SH-SY5Y (cell line): ENCODE data around the gene KIAA1217.

Source experiments
- GATA2 ChIP-seq: IDR thresholded peaks from 2 replicates; pipeline ENCODE4 v1.6.1; 2011; ENCODE audit warnings: mild to moderate bottlenecking, low read depth, low read length
- GATA3 ChIP-seq: IDR thresholded peaks from 2 replicates; pipeline ENCODE4 v1.6.1; 2011; ENCODE audit warnings: low read depth, mild to moderate bottlenecking, low read length, moderate library complexity

- no peak for TF ChIP-seq GATA2
- TF ChIP-seq GATA3 = no peak
Observed at GRCh38 chr10:24247841-24248240, 38.9 kb downstream of the KIAA1217 start.
